GM04504 (cell line): ENCODE results near the gene TBC1D12.

ENCODE experiments used
- DNase-seq: peaks from one replicate; pipeline ENCODE4 v3.0.0-alpha.2; 2012; ENCODE audit warnings: low read depth

TBC1D12 gene

DNA sequence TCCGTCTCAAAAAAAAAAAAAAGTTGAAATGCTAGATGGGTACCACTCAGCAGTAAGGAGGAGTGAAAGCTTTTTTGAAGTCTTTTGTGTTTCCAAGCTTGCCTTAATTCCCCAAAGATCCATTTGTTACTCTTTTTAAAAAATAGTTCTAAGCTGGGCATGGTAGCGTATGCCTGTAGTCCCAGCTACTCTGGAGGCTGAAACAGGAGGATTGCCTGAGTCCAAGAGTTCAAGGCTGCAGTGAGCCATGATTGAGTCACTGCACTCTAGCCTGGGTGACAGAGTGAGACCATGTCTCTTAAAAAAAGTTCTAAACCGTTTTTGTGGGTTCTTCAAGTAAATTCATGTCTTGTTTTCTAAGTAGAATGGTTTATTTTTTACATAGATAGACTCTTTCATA, 5.3 kb downstream of the TBC1D12 start:
- DNase-seq: no peak

DNA sequence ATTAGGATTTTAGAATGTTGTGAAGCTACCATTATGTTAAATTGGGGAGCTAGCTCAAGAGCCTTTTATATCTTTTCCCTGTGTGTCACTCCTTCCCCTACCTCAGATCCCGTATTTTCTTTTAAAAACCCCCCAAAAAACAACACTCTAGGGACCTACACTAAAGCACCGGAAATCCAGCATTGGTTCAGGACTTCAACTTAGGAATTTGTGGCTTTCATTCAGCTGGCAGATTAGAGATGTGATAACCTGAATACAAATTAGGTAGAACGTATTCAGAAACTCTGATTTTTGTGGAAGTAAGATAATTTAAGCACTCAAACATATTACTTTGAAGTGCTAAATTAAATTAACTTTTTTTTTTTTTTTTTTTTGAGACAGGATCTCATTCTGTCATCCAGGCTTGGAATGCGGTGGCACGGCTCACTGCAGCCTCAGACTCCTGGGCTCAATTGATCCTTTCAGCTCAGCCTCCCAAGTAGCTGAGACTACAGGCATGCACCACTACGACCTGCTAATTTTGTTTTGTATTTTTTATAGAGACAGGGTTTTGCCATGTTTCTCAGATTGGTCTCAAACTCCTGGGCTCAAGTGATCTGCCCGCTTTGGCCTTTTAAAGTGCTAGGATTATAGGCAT, 6.8 kb downstream of the TBC1D12 start:
- DNase-seq: no peak

- DNase-seq: no peak
Observed at GRCh38 chr10:94411304-94411703, 9.0 kb downstream of the TBC1D12 start.

DNA sequence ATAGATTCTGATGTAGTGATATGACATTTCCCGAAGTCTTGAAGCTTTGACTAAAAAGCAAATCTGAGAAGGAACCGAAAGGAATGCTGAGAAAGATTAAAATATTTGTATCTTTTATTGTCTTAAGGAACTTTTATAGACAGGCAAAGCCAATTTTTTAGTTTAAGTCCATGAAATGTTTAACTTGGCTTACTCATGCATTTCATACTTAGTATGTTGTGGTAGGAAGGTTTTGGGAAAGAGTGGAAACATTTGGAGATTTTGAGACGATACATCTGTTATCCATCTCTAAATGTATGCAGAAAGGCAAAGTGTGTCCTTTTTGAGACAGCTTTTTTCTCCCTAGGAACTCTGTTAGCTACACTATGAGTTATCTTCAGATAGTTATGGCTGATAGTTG, 10.1 kb downstream of the TBC1D12 start:
- DNase-seq: no peak

DNA sequence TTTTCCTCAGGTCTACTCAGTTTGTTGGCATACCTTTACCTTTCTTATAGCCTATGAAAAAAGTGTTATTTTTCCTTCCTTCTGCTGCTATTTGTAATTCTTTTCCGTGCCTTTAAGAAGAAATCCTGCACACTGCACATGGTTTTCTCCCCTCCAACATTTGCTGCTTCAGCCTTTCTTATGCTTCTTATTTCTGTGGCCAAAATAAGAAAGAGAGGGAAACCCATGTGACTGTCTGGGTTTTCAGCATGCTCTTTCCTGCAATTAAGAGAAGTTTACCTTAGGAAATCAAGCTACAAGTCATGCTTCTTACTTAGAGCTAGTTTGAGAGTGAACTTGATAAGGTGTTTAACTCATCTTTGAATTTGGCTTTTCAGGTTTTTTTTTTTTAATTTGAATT, 11.0 kb downstream of the TBC1D12 start:
- no peak for DNase-seq

DNA sequence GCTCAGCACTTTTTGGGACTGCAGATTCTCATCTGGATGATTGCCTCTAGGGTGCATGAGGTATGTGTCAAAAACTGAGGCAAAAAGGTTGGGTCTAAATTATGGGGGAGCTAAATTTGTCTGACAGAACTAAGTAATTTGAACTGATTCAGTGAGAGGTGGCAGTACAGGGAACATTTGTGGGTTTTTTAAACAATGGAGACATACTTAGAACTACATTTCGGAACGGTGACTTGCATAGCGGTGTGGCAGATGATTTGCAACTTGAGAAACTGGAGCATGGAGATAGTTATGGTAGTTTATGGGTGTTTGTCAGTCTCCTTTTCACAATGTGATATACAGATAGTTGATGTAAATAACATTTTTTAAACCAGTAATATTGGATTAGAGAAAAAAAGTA, 14.6 kb downstream of the TBC1D12 start:
- no peak for DNase-seq

DNA sequence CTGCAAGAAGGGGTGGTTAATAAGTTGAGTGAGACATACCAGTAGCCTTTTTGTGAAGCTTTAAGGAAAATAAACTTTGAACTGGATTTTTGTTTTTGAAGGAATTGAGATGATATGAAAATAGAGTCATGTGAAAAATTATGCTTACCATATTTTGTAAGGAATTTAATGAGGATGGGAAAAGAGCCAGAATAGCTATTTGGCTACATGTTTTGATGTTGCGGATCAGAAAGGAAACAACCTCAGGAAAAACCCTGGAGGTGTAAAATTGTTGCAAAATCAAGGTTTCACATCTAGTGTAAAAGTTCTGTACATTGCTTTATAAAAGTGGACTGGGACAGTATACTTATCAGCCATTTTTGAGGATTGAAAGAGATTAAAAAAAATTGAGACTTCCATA, 15.0 kb downstream of the TBC1D12 start:
- no peak for DNase-seq

DNA sequence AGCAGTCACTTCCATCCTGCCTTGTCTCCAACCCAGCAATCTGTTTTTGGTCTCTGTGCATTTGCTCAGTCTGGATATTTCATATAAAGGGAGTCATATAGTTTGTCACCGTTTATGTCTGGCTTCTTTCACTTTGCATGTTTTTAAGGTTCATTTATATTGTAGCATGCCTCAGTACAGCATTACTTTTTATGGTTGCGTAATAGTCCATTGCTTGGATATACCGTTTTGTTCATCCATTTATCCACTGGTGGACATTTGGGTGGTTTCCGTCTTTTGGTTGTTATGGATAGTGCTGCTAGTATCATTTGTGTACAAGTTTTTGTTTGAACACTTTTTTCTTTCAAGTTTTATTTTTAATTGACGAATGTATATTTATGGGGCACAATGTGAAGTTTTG, 18.2 kb downstream of the TBC1D12 start:
- no peak for DNase-seq

DNA sequence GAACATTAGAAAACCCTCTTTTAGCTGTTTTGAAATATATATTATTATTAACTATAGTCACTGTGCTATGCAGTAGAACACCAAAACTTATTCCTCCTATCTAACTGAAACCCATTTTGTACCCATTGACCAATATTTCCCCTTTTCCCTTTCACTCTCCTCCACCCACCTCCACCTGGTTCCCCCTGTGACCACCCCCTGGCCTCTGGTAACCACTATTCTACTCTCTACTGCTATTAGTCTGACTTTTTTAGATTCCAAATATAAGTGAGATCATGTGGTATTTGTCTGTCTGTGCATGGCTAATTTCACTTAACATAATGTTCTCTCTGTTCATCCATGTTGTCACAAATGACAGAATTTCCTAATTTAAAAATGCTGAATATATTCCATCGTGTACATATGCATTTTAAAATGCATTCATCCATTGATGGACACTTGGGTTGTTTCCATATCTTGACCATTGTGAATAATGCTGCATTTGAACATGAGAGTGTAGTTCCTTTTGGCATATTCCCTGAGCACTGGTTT, 18.7 kb downstream of the TBC1D12 start:
- no peak for DNase-seq

- DNase-seq: no peak
Observed at GRCh38 chr10:94423627-94424026, 21.3 kb downstream of the TBC1D12 start.

DNA sequence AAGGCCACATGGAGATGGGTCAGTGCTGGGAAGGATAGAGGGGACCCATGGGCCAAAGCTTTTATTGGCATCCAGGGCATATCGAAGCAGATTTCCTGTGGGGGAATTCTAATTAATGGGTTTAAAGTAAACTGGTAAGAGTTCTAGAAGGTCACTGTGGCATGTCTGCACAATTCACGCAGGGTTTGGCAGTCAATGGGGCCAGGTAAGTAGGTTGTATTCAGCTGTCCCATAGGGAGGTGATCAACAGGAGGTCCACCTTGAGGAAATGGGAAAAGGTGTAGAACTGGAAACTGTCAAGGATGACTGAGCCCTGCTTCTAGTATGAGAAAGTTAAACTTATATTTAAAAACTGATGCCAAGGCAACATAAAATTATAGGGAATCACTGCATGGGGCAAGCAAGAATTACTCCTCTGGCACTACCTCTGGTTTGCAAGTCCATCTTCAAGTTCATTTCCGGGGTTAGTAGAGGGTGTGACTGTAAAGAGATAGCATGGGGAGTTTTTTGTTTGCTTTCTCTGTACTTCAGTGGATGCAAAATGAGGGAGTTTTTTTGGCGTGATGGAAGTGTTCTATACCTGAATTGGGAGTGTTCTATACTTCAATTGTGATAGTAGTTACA, 22.5 kb downstream of the TBC1D12 start:
- DNase-seq: no peak

- no peak for DNase-seq
Observed at GRCh38 chr10:94425942-94426341, 23.6 kb downstream of the TBC1D12 start.

DNA sequence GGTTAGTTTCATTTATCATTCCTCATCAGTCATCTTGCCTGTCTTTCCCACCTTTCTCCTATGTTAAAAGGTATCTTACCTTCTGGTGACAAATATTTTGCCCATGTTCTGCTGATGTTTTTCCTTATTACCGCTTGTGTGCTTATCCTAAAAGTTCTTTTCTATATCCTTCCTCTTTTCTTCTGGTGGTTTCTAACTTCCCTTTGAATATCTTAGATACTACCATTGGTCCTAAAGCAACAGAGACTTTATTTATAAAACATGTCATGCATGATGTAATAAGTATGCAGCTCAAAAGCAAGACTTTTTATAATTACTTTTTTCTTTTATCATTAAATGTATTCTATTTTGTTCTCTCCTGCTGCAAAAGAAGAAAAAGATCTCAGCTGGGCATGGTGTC, 24.8 kb downstream of the TBC1D12 start:
- no peak for DNase-seq

DNA sequence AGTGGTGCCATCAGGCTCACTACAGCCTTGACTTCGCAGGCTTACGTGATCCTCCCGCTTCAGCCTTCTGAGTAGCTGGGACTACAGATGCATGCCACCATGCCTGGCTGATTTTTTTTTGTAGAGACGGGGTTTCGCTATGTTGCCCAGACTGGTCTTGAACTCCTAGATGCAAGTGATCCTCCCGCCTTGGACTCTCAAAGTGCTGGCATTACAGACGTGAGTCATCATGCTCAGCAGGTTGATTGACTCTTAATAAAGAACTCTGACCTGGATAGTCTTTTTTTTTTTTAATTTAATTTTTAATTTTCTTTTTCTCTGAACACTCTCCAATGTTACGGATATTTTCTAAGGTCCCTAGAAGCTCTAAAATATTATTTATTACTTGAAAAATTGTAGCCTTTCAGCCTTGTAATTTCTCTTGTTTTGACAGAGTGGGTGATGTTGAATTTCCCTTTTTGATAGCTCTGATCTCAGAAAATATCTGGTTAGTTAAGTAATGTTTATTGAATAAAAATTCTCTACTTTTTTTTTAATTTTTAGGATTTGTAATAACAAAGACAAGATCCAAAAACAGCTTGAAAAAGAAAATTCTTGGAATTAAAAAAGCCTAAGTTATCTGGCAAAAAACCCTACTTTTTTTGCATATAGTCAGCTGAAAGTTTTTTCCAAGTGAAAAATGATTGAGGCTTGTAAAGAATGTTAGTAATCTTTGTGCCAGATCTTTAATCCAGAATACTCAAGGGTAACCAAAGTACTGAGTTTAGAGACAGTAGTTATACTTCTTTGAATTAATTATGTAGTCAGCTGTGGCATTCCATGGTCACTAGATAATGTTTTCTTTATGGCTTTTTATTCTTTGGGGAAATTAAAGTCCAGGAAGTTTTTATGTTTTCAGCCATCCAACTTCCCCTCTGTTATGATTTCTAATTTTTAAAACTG, 26.7 kb downstream of the TBC1D12 start:
- peak; percentile 41 for DNase-seq

GRCh38 chr10:94430701-94431100, 28.4 kb downstream of the TBC1D12 start:
- no peak for DNase-seq

DNA sequence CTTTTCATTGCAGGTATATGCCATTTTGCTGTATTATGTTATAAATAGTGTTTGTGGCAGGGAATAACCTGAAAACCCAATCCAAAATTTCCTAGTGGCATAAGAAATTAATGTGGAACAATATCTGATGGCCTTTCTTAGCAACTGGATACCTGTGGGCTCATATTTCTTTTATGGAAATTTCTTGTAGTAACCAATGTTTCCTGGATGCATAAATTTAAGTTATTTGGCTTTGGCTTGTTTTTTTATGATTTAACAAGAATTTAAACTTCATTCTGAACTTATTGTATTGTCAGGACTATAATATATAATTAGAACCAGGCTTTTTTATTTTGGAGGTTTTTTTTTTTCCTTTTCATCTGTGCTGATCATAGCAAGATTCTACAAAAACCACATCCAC, 30.1 kb downstream of the TBC1D12 start:
- no peak for DNase-seq

GRCh38 chr10:94439275-94439861, 37.0 kb downstream of the TBC1D12 start:
- DNase-seq: no peak

- DNase-seq: no peak
Observed at GRCh38 chr10:94440096-94440495, 37.8 kb downstream of the TBC1D12 start.

GRCh38 chr10:94443047-94443446, 40.7 kb downstream of the TBC1D12 start:
- no peak for DNase-seq

- no peak for DNase-seq
Observed at GRCh38 chr10:94443549-94443948, 41.2 kb downstream of the TBC1D12 start.

- no peak for DNase-seq
Observed at GRCh38 chr10:94450782-94451181, 48.4 kb downstream of the TBC1D12 start.

- DNase-seq: no peak
Observed at GRCh38 chr10:94451883-94452519, 49.7 kb downstream of the TBC1D12 start.
